DMS153 treated with DMSO at 0.1 percent for 48 hours (cell line): ENCODE data around the gene COA8.
A peak's percentile ranks its signal among the peaks of the same experiment; 100 is the strongest.

Experiments used
- DNase-seq: peaks from one replicate; lab custom pipeline; 2025; ENCODE audit not compliant: unreplicated experiment; lab: John Stamatoyannopoulos, UW

COA8 gene, protein sequence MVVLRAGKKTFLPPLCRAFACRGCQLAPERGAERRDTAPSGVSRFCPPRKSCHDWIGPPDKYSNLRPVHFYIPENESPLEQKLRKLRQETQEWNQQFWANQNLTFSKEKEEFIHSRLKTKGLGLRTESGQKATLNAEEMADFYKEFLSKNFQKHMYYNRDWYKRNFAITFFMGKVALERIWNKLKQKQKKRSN

DNA sequence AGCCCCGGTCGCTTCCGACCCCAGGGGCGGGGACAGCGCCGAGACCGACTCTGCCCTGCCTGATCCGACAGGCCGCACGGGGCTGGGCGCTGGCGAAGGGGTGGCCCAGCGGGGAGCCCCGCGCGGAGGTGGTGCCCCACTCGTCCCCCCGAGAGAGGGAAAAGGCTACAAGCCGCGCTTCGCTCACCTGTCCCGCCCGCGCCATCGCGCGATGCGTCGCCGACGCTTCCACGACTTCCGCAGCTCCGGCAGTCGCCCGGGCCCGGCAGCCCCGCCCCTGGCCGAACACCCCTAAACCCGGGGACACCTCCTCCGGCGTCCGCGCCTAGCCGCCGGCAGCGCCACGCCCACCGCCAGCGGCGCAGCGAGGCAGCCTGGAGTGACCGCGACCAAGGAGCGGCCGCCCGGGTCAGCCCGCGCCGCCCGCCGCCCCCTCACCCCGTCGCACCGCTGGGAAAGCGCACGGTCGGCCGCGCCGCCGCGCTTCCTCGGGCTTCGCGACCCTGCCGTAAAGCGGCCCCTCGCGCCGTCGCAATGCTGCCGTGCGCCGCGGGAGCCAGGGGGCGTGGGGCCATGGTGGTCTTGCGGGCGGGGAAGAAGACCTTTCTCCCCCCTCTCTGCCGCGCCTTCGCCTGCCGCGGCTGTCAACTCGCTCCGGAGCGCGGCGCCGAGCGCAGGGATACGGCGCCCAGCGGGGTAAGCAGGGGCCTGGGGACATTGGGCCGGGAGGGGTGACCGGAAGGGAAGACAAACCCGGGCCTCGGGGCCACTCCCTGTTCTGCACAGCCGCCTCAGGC, at the start of gene COA8, which contains the start of gene BAG5:
Gene COA8, plus strand, starts transcription at position 532 of the 797 bp plus-strand sequence. Its CDS starts 42 bp downstream, at position 574.
Gene BAG5, minus strand, starts transcription at position 229 of the 797 bp plus-strand sequence. CDS start 1,493 bp downstream, outside the sequence.
- no peak for DNase-seq

DNA sequence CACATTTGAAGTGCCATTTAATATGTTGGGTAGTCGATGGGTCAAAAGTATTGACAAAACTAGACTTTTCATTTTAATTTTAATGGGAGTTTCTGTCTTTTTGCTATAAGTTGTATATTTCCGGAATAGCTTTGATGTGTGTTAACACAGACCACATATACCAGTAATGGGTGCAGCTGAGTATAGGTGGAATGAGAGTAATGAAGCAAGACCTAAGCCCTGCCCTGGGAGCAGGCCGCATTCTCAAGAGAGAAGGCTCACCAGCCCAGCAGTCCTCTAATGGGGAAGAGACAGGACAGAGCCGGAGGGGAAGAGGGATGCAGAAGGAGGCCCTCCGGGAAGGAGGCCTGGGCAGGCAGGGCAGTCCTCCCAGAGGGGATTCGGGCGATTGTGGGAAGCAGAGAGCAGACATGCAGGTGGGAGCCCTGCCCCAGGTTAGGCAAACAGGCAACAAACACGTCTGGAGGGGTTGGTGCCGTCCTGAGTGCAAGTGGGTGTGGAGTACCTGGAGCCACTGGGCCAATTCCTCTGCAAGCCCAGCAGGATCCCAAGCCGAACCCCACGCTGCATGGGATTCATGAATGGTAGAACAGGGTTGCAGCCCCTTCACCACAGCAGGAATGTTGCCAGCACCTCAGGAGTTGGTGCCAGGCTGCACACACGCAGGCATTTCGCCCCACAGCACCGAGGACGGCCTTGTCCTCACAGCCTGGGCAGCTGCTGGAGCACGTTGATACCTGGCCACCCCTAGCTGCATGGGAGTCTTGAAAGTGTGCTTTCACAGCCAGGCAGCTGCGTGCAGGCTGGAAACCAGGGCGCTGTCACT, 48.0 kb upstream of the COA8 start:
- DNase-seq, result no peak

DNA sequence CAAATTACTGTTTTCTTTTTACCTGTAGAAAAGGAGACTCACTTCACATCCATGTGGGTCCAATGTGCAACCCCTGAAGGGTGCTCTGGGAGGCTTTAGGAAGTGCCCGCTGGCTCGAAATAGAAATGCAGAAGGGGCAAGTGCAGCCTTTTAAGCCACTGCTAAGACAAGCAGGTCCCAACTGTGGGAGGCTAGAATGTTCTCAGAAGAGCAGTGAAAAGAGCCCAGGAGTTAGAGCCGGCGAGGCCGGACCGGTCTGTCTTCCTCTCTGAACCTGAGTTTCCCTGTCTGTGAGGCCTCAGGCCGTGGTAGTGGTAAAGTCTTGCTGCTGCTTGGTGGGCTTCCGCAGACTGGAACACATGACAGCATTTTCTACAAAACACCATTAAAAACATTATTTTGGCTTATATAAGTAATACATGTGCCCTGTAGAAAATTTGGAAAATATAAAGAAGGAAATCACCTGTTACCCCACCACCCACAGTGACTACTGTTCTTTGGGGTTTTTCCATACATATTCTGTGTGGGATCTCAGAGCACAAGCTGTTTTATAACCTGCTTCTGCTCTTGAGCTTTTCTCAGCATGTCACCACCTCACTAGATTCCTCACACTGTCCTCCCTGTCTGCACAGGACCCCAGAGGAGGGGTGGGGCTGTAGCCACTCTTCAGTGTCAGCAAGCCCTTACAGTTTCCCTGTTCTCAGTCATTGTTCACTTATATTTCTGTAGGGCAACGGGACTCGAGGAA, 46.2 kb upstream of the COA8 start:
- no peak for DNase-seq

DNA sequence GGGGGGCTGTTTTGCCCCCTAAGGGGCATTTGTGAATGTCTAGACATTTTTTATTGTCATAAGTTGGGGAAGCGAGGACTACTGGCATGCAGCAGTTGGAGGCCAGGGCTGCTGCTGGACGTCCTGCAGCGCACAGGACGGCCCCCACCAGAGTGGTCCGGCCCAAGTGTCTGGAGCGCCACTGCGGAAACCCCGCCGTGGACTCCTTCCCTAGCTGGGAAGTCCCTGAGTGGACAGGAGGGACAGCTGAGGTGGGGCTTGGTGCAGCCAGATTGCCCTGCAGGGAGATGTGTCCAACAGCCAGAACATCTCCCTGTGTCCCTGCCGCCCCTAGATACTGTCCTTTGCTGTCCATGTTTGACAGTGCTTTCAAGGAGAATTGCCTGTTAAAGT, 45.6 kb upstream of the COA8 start:
- no peak for DNase-seq

DNA sequence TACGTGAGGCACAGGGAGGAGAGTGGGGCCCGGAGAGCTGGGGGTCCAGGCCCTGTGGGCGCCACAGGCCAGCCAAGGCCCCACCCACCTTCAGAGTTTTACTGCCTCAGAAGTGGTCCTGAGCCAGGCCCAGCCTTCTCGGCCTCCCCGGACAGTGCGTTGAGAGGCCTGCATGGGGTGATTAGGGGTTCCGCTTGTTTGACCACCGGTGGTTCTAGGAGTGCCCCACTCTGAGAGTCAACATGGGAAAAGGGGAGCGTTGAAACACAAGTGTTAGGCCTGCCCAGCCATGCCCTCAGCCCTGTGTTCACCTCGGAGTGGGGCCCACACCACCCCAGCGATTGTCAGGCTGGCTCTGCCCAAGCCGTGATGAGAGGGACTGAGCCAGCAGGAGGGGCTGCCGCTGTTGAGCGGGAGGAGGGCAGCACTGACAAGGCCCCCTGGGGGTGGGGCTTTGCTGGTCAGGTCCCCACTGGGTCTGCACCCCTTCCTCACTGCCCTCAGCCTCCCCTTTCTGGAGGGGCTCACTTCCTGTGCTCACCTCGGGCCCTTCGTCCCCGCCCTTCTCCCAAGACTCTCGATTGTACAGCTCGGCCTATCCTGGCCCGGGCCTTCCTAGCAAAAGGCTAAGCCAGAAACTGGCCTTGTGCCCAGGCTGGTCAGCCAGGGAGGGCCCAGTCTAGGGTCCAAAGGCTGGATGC, 44.9 kb upstream of the COA8 start:
- DNase-seq, result no peak

DNA sequence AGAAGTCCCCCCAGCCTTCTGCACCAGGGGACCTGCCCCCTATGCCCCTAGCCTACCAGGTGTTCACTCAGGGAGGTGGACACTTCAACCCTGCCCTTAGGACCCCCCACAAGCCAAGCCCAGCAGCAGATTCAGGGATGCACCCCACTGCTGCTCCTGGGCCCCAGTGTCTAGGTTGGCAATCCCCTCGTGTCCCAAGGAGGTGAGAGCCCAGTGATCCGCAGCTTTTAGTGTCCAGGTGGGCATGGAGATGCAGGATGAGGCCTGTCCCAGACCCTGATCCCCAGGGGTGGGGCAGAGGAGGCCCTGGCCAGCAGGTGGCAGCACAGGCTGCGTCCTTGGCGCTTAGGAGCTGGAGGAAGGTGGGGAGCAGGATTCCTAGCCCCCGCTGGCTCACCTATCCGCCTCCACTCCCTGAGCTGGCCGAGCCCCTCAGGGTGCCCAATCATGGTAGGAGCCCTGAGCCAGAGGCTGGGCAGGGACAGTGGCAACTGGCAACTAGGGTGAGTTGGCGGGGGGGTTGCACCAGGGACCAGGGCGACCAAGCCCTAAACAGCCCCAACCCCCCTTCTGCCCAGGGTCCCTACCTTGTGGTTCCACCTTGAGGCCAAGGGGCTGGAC, 44.2 kb upstream of the COA8 start:
- no peak for DNase-seq

DNA sequence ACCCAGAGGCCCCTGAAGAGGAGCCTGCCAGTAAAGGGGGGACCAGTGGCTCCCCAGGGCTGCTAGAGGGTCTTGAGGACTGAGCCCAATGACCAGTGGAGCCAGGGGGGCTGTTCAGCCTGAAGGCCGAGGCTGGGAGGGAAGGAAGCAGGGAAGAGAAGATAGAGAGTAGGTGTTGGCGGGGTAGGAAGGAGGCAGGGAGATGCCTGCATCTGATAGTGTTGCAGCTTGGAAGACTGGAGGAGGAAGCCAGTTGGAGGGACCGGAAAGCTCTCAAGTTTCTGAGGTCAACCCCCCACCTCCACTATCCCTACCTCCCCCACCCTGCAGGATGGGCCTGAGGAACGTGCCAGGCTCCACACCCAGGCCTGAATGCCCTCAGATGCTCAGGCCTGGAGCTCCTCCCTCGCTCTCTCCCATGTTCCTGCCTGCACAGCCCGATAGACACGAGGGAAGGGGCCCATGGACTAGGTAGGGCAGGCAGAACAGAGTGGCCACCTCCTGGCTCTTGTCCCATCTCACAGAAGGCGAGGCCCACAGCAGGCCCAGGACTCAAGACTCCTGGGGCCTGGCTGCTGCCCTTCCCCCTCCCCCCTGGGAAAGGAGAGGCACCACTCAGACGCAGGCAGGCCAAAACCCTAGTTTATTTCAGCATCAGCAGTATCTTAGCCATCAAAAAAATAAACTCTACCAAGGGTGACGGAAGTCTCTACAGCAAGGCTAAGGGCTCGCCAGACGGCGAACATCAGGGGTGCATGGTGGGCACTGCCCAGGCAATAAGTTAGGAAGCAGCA, 43.5 kb upstream of the COA8 start:
- DNase-seq, result no peak

DNA sequence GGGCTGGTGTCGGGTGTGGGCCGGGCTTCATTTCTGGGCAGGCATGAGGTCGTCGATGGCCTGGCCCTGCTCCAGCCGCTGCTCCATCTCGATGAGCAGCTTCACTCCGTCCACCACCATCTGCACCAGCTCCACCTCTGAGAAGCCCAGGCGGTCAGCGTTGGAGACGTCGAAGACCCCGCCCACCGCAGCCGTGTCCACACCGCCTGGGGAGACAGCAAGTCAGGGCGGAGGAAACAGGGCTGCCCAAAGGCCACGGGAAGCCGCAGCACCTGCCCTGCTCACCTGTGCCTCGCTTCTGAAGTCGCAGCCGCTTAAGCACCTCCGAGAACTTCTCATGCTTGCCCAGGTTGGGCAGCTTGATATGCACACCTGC, 42.9 kb upstream of the COA8 start:
- DNase-seq, result no peak

DNA sequence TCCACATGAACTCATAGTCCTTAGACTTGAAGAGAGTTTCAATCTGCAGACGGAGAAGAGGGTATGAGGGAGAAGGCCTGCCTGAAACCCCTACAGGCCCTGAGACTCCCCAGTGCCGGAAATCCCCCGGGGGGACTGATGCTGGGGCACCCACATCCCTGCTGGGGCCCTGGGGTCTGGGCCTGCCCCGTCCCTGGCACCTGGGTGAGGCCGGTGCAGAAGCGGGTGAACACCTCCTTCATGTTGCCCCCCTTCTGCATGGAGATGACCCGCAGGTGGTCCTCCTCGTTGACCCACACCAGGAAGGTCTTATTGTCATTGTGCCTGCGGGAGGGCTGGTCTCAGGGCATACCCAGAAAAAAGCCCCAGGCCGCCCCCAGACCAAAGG, 42.5 kb upstream of the COA8 start:
- DNase-seq, result no peak

DNA sequence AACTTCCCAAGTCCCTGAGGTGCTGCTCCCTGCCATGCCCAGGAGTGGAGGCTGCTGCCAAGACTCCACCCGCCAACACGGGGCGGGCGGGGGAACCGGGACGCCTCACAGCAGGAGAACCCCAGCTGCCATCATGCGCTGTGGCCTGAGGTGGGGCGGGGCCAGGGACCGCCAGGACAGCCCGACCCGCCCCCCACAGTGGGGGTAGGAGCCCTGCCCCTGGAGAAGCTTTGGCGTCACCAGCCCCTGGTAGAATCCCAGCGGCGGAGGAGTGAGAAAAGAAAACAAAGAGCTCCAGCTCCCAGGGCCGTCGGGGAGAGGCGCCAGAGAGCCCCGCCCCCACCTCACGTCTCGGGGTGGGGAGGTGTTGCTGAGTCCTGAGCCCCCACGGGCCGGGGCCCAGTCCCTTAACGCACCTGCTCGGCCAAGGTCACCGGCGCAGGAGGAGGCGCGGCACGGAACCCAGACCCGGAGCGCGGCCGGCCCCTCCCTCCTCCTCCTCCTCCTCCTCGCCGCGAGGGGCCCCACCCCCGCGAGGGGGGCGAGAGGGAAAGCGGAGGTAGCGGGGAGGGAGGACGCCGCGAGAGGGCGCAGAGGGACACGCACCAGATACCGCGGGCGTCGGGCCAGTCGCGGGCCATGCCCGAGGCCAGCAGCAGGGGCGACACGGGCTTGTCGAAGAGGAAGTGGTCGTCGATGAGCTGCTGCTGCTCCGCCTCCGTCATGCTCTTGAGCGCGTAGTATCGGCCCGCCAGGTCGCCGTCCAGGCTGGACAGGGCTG, 41.9 kb upstream of the COA8 start:
- peak; percentile 52 for DNase-seq

DNA sequence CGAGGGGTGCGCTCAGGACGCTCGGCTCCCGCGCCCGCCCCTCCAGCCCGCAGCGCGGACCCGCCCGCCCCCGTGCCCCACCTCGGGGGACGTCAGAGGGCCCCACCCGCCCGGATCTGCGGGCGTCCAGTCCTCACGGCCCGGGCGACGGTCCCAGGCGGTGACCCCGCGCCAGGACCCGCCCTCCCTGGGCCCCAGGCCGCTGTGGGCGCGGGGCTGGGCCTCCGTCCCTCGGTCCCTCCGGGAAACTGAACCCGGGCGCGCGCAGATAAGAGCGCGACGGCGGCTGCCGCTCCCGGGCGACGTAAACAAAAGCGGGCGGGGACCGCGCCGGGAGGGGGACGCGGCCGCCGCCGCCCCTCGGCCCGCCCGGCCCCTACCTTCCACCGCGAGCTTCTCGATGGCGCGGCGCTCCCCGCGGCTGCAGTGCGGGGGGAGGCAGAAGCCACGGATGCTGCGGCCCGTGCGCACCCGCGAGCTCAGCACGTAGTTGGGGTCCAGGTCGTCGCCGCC, 41.3 kb upstream of the COA8 start:
- DNase-seq, result no peak

DNA sequence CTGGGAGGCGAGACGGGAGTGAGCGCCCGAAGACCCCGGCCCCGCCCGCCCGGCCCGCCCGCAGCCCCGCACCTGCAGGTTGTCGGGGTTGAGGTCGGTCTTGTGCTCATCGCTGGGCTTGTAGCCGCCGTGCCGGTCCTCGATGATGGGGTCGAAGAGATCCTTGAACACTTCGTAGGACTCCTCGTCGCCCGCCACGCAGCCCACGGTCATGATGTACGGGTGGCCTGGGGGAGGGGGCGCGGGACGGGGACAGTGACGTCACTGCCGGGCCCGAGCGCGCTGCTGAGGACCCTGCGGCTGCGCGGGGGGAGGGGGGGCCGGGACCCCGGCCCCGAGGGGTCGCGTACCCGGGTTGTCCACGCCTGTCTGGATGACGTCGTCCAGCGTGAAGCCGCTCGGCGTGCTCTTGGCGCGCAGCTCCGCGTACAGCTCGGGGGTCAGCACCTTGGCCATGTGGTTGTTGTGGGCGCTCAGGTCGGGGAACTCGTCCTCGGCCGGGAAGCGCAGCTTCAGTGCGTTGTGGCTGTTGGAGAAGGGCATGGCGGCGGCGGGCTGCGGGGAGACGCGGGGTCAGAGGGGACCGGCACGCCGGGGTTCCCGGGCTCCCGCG, 40.7 kb upstream of the COA8 start:
- DNase-seq, result no peak

DNA sequence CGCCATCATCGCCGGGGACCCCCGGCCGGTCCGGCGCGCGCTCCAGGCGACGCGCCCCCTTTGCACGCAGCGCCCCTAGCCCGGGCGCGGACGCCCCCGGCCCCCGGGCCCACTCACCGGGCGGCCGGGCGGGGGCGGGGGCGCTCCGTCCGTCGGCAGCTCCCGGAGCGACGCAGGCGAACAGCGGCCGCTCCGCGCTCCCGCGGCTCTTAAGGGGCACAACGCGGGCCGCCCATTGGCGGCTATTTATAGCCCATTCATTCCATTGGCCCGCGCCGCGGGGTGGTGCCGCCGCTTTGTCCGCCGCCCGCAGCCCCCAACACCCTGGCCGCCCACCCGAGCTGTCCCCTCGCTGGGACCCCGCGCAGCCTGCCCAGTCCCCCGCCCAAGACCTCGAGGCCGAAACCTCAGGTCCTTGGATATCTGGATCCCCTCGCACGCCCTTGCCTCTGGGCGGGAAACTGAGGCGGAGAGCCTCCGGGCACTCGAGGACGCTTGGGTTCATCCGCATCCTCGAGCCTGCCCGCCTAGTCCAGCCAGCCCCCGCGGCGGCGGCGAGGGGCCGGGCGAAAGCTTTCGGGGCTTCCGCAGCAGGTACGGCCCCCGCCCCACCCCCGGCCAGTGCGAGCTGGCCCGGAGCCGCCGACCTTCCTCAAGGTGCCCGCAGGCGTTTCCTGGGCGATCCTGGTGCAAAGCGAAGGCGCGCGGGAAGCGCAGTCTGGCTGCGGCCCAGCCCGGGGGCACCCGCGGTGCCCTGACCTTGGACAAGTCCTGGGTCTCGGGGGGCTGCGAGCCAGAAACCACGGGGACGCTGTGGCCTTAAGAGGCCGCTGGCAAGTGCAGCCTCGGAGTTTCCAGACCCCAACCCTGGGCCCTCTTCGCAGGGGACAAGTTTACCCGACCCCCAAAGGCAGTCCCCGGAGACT, 39.8 kb upstream of the COA8 start, which contains the start of gene CKB:
Gene CKB, minus strand, starts transcription at position 182 of the 926 bp plus-strand sequence. CDS start 337 bp downstream, outside the sequence.
- peak; percentile 1 for DNase-seq

DNA sequence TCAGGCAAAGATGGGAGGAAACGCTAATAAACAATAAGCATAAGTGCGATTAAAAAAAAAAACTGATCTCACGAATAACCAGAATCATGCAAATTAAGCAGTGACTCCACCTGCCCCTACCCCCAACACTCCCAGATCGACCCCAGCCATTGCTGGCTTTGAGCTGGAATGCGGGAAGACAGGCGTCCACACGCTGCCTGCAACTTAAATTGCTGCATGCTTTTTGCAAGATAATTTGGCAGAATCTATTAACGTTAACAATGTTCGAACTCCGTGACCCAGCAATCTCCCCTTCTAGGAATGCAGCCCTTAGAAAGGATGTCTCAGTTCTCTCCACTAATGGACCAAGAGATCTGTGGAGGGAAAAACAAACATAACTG, 39.2 kb upstream of the COA8 start:
- DNase-seq, result no peak

DNA sequence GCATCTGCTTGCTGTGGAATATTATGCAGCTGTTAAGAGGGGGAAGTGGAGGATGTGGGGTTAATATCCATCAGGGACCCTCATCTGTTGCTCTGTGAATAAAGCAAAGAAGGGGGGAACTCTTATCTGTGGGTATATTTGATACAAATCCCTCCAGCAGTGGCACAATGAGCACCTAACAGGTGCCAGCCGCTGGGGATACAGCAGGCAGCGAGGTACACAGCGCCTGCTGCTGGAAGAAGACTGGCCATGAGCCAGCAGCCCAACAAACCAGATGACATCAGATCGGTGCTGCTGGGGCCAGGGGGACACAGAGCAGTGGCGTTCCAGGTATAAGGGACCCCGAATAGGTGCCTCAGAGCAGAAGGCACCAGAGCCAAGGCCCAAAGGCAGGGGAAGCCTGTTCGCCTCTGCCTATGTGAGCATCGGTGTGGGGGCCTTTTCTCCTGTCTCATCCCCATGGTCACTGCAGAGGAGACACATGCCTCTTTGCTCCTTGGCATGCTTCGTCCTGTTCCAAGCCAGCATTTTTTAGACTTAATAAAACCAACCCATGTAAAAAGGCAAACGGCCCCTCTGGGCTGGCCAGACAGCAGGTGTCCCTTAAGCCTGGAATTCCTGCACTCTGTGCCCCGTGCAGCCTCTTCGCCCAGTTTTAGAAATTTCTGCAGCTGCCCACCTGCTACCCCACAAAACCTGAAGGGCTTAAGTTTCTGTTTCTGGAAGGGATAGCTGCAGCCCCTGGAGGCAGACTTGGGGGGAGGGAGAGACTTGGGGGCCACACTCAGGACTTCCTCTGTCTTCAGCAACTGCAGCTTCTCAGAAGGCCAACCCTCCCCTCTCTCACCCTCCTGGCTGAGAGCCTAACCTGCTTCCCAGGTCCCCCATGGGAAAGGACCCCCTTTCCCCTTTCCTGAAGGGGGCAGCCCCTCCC, 38.5 kb upstream of the COA8 start:
- DNase-seq, result no peak
